ENCODE data around the gene EFCAB5.

- no peak for TF ChIP-seq CTCF (IDR thresholded peaks at IDR 0.05; ENCODE audit: insufficient read depth, low read depth, low read length)
- TF ChIP-seq EZH2 (IDR thresholded peaks at IDR 0.05; ENCODE audit: insufficient read depth, low read length) = no peak
Observed at GRCh38 chr17:29948448-29949215, 7.2 kb downstream of the EFCAB5 start.

All from astrocyte (in vitro differentiated cells and primary cell).